RWPE1 (cell line): ENCODE data around the gene AGAP1.

Experiments used
- CTCF ChIA-PET: fragments of 350-600 bp; sonication (Branson Sonifier 250); formaldehyde crosslinking; extraction: SDS; loops from one replicate; lab custom pipeline; 2021; lab: Yijun Ruan, JAX
- POLR2A ChIA-PET: fragments of 400-600 bp; formaldehyde crosslinking; extraction: SDS; loops from one replicate; lab custom pipeline; 2020; ENCODE audit warnings: antibody characterized with exemption; ENCODE audit not compliant: low non-redundant PET; lab: Yijun Ruan, JAX
- DNase-seq: peaks from one replicate; pipeline ENCODE4 v3.0.0; 2012; ENCODE audit warnings: low spot score
- H3K27ac ChIP-seq: fragments of 450-650 bp; 2 replicates; pipeline ENCODE4 v1.5.1; 2017
- TF ChIP-seq, protein P1 (sequence below): fragments of 450-650 bp; conservative IDR thresholded peaks from 2 replicates; pipeline ENCODE4 v1.5.1; 2017; ENCODE audit warnings: low read depth, mild to moderate bottlenecking

The AGAP1 gene

DNA sequence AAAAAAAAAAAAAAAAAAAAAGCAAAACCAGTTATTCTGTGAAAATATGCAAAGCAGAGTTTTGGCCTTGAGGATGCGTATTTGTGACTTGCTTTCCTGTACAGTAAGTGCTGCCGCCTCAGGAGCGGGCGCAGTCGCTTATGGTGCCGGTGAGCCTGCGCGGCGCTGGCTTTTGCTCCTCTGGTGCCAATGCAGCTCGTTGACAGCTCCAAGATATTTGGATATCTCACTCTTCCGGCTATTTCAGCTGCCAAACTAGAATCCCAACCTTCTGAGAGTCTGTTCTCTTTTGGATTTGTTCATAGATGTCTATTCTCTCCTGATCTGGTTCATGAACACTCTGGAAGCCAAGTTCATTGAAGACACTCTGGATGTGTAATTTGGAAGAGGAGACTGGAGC is 184.1 kb downstream of the AGAP1 start:
- TF ChIP-seq, protein P1, sequence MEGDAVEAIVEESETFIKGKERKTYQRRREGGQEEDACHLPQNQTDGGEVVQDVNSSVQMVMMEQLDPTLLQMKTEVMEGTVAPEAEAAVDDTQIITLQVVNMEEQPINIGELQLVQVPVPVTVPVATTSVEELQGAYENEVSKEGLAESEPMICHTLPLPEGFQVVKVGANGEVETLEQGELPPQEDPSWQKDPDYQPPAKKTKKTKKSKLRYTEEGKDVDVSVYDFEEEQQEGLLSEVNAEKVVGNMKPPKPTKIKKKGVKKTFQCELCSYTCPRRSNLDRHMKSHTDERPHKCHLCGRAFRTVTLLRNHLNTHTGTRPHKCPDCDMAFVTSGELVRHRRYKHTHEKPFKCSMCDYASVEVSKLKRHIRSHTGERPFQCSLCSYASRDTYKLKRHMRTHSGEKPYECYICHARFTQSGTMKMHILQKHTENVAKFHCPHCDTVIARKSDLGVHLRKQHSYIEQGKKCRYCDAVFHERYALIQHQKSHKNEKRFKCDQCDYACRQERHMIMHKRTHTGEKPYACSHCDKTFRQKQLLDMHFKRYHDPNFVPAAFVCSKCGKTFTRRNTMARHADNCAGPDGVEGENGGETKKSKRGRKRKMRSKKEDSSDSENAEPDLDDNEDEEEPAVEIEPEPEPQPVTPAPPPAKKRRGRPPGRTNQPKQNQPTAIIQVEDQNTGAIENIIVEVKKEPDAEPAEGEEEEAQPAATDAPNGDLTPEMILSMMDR = no peak
- POLR2A ChIA-PET = no interaction called here
- CTCF ChIA-PET = interaction anchor here (0.5 kb wide), 1 partner anchor 315 kb away, joined by 3 read pairs; no protein-coding TSS in a partner anchor
- no peak for DNase-seq
- H3K27ac ChIP-seq = no peak overlapping the region

DNA sequence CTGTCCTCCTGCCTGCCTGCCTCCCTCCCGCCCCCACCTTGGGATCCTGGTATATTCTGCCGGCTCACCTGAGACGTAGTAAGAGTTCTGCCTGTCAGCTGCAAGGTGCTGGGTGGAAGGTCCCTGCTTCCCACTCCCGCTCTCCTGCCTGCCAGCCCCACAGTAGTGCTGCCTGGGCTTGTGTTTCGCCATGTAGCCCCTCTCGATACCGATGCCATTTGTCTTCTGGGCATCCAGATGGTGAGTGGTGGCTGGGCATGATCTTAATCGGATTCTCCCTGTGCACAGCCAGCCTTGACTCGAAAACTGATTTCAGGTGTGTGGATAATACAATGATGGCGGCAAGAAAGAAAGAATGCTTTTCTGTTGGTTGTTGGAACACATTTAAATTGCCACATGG is 184.9 kb downstream of the AGAP1 start:
- ChIA-PET CTCF (interaction anchor here (0.5 to 0.7 kb wide), 2 partner anchors 581 to 1074 kb away, joined by 3 read pairs; no protein-coding TSS in a partner anchor), POLR2A (no interaction called here)
- no peak overlapping the region for H3K27ac ChIP-seq
- DNase-seq = no peak
- TF ChIP-seq, protein P1 = no peak

DNA sequence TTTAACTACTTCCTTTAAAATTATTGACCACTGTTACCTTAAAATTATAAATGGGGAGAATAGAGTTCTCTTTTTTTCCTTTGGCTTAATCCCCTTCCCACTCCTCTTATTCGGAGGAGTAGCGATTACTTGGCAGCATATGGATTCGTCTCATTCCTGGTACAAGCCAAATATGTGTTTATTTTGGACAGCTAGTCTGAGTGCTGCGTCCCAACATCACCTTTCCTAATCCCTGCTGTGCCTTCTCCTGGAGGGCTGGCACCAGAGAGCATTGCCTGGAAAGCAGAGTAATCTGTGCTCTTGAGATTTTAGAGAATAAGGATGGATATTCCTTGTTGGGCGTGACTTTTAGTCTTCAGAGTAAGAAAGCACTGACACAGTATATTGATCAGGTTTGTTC is 185.6 kb downstream of the AGAP1 start:
- CTCF ChIA-PET = interaction anchor here (0.7 kb wide), 1 partner anchor 582 kb away, joined by 3 read pairs; no protein-coding TSS in a partner anchor
- TF ChIP-seq, protein P1 = no peak
- POLR2A ChIA-PET = interaction anchor here (0.6 kb wide), 1 partner anchor 12 kb away, joined by 10 read pairs; no protein-coding TSS in a partner anchor
- DNase-seq = no peak
- no peak overlapping the region for H3K27ac ChIP-seq

DNA sequence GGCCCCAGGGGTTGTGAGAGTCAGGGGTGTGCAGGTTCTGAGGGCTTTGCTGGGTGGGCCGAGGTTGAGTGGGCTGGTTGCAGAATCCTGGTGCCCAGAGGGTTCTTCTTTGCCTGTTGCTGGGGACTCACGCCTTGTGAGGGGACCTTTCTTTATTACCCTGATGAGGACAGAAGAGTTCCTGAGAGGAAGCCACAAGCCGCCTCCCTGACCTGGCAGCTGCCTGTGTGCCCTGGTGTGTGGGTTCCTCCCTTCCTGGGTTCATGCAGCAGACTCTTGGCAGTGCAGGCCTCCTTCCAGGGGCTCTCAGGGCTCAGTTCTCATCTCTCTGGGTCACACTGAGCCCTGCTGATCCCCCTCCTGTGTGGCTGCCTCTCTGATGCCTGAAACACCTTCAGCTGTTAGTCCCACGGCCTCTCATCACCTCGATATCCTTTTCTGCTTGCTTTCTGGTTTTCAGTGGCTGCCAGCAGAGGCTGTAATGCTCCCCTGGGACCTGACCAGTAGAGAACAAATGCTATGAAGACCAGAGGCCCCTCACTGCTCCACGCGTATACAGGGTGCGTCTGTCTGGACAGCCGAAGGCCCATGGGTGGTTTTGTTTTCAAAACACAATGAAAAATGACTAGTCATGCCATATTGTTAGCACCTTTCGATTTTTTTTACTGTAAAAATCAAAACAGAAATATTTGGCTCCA is 191.3 kb downstream of the AGAP1 start:
- CTCF ChIA-PET = interaction anchor here (0.6 to 0.7 kb wide), 3 partner anchors 38 to 107 kb away, joined by 3 to 4 read pairs (median 3); no protein-coding TSS in a partner anchor
- POLR2A ChIA-PET = no interaction called here
- peak overlapping the region; percentile 28 for H3K27ac ChIP-seq
- no peak for DNase-seq
- TF ChIP-seq, protein P1 = no peak

DNA sequence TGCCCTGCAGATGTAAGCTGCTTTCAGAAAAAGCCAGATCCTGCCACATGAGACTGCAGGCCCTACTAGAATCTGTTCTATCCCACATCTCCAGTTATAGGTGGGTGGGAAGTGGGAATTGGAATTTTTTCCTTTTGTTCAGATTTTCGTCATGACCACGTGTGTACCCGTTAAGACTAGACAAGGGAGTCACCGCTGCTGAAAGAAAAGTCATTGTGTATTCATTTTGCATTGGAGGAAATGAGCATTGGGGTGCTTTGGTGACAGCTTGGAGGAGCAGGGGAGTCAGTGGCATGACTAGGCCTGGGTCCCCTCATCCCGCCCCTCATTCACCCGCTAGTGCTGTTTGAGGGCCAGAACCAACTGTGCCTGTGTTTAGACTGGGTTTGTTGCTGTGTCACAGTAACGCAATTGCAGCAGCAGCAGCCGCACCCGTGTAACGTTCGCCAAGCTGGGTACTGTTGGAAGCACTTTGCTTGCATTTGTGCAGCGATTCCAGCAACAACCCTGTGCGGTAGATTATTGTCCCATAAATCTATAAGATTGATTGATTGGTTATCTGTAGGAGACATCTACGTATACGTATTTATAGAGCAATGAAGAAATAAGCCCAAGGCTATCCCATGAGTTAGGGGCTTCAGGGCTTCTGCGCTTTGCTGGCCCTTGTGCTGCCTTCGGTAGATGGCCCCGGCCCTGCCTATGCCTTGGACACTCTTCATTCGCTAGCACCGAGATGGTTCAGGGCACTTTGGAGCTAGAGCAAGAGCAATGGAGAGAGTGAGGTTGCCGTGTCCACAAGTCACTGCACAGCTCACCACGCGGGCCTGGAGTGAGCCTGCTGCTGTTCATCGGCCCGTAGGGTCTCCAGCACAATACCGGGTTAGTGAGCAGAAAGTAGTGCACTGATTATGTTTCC is 194.9 kb downstream of the AGAP1 start:
- no peak for DNase-seq
- TF ChIP-seq, protein P1 = no peak
- ChIA-PET CTCF (no interaction called here), POLR2A (no interaction called here)
- no peak overlapping the region for H3K27ac ChIP-seq

DNA sequence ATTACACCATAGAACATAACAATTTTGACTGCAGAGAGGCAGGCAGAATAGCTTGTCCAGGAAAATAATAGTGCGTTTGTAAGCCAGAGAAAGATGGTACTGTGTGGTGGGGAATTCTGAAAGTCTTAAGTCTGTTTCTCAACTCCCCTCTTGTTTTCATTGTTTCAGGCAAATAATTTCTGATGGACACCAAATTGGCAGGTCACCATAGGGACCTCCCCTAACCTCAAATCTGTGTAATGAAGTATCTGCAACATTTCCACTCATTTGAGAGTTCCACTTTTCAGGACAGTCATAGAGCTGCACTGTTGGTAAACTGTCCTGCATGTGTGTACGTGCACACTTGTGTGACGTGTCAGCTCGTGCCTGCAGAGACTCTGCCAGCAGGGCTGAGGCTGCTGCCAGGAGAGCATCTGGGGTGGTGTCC is 195.6 kb downstream of the AGAP1 start:
- no peak overlapping the region for H3K27ac ChIP-seq
- CTCF ChIA-PET = no interaction called here
- POLR2A ChIA-PET = no interaction called here
- DNase-seq = no peak
- TF ChIP-seq, protein P1 = no peak
